Measurements from ENCODE around the gene PHC2.
A peak's percentile ranks its signal among the peaks of the same experiment; 100 is the strongest.
"Not testable (repeated sequence)": the region's sequence is repeated elsewhere in the genome, so short reads cannot be mapped to it uniquely, and the experiment has no call there.

Gene PHC2

DNA sequence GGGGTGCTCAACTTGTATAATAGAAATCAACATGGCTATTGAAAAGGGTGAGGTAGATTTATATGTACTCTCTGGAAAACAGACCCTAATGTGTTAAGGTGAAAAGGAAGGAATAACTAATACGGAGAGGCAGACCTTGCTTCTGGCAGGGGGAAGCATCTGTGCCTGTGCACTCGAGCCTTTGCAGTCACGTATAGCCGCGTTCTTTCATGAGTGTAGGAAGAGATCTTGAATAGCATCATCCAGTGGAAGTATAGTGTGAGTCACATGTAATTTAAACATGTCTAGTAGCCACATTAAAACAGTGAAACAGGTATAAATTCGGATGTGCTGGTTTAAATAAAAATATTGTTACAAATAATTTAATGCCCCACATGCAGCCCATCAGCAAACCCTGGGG lies 112.9 kb downstream of the PHC2 start:
- no peaks in the 10 kb centered on the region for H3K36me3 Mint-ChIP-seq (ENCODE audit: low read depth)
- no peak overlapping the region for H3K27ac Mint-ChIP-seq
- H3K9me3 Mint-ChIP-seq = no peaks in the 10 kb centered on the region
- no peak overlapping the region for H3K4me3 Mint-ChIP-seq
- H3K4me1 Mint-ChIP-seq (ENCODE audit: low read depth) = peaks cover 4% of the 10 kb centered on the region
- peaks cover 6% of the 10 kb centered on the region for H3K27me3 Mint-ChIP-seq (ENCODE audit: low read depth)

DNA sequence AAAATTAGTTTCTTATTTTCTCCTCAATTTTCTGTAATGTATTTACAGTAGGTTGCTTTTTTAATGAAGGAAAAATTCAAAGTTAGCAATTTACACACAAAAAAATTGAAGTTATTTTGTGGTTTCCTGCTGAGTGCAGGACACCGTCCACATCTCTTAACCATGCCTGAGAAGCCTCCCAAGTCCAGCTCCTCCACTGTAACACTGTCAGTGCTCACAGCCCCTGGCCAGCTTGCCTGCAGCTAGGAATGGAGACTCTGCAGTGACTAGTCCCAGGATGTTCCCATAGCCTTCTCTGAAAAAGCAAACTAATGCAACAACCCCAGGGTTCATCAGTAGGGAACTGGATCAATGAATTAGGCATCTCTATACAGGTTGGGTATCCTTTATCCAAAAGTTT lies 113.5 kb downstream of the PHC2 start:
- Mint-ChIP-seq H3K27ac (no peak overlapping the region), H3K4me1 (ENCODE audit: low read depth) (peaks cover 4% of the 10 kb centered on the region), H3K4me3 (no peak overlapping the region), H3K9me3 (no peaks in the 10 kb centered on the region), H3K27me3 (ENCODE audit: low read depth) (peaks cover 6% of the 10 kb centered on the region), H3K36me3 (ENCODE audit: low read depth) (no peaks in the 10 kb centered on the region)

DNA sequence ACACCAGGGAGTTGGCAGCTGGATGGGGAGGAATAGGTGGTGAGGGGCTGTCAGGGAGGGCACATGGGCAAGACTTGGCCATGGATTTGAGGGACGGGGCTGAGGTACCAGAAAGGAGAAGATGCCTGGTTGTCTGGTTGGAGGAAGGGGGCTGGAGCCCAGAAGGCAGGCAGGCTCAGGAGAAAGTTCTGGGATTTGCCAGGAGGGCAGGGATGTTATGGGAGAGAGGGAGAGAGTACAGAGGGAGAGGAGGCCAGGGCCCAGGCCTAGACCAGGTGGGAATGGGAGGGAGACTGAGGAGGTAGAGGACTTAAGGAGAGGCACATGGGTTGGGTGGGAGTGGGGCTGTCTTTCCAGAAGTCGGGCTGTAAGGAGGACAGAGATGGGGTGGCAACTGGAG lies 114.3 kb downstream of the PHC2 start:
- H3K36me3 Mint-ChIP-seq (ENCODE audit: low read depth) = no peaks in the 10 kb centered on the region
- no peaks in the 10 kb centered on the region for H3K9me3 Mint-ChIP-seq
- no peak overlapping the region for H3K27ac Mint-ChIP-seq
- peaks cover 4% of the 10 kb centered on the region for H3K4me1 Mint-ChIP-seq (ENCODE audit: low read depth)
- no peak overlapping the region for H3K4me3 Mint-ChIP-seq
- H3K27me3 Mint-ChIP-seq (ENCODE audit: low read depth) = peaks cover 6% of the 10 kb centered on the region

DNA sequence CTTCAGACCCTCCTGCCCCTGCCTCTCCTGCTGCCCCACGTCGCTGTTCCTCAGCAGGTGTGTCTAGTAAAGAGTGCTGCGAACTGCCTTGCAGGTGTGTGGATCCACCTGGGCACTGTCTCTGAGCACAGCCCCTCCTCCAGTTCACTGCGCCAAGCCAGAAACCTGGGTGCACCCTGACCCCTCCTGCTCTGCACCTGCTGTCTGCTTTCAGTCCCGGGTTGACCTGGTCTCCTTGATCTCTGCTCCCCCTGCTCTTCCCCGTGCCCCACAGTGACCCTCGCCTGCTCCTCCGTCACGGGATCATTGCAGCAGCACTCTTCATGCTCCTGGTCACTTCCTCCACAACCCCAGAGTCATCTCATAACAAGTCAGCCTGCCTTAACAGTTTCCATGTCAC lies 116.5 kb downstream of the PHC2 start:
- H3K4me3 Mint-ChIP-seq = no peak overlapping the region
- peaks cover 10% of the 10 kb centered on the region for H3K27me3 Mint-ChIP-seq (ENCODE audit: low read depth)
- H3K36me3 Mint-ChIP-seq (ENCODE audit: low read depth) = no peaks in the 10 kb centered on the region
- H3K9me3 Mint-ChIP-seq = no peaks in the 10 kb centered on the region
- H3K4me1 Mint-ChIP-seq (ENCODE audit: low read depth) = peaks cover 4% of the 10 kb centered on the region
- H3K27ac Mint-ChIP-seq = no peak overlapping the region

DNA sequence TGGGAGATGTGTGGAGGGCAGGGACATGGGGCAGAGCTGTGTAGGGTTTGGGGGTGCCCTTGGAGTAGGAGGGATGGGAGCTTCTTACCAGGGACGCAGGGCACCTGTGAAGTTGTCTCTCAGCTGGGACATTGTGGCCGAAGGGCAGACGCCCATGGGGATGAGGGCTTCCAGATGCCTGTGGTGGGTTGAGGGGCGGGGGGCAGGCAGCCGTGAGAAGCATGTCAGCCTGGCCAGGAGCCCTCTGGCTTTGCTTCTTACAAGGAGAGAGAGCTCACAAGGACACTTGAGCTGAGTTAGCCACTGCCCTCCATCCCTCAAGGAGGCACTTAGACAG lies 118.5 kb downstream of the PHC2 start:
- no peaks in the 10 kb centered on the region for H3K9me3 Mint-ChIP-seq
- H3K27me3 Mint-ChIP-seq (ENCODE audit: low read depth) = peaks cover 8% of the 10 kb centered on the region
- peaks cover 1% of the 10 kb centered on the region for H3K36me3 Mint-ChIP-seq (ENCODE audit: low read depth)
- no peak overlapping the region for H3K27ac Mint-ChIP-seq
- no peak overlapping the region for H3K4me3 Mint-ChIP-seq
- peaks cover 4% of the 10 kb centered on the region for H3K4me1 Mint-ChIP-seq (ENCODE audit: low read depth)

DNA sequence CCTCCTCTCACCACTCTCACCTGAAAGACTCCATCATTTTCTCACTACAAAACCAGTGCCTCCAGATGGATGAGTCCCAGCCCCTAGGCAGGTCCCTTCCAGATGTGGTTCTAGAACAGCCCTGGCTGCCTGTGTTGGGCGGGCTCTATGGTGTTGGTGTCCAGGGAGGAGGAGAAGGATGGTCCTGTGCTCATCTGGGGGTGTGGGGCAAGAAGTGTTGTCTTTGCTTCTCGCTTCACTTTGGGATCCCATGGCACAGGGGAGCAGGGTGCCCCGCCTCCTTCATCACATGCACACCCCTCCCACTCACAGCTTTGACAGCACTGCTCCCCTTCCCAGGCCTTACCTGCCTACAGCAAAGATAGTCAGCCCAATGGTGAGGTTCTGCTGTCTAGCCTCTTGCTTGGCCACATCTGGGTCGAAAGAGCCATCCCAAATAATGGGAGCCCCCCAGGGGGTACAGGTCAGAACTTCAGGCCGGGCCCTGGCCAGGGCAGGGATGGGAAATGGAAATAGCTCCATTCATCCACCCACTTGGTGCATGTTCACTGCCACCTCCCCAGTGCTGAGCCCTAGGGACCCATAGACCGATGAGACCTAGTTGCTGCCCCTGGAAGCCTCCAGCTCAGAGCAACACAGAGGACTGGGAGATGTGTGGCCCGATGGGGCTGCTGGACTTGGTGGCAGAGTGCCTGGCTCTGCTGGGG lies 119.0 kb downstream of the PHC2 start:
- H3K27me3 Mint-ChIP-seq (ENCODE audit: low read depth) = peaks cover 8% of the 10 kb centered on the region
- no peak overlapping the region for H3K4me3 Mint-ChIP-seq

DNA sequence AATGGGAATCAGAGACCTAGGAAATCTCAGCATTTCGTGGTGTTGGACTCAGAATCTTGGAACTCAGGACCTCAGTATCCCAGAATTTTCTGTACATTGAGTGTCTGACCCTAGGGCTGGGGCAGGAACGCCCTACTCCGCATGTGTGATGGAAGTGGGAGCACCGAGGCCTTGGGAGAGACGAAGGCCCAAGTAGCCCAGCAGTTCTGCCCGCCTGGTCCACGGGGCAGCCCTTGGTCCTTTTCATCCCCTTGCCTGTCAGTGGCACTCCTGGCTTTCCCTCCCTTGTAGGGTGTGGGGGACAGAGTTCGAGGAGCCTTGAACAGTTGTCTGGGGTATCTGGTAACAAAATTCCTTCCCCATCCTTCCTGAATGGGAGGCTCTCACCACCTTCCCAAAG lies 120.2 kb downstream of the PHC2 start:
- Mint-ChIP-seq H3K27me3 (ENCODE audit: low read depth) (peaks cover 16% of the 10 kb centered on the region), H3K9me3 (no peaks in the 10 kb centered on the region), H3K4me1 (ENCODE audit: low read depth) (peaks cover 2% of the 10 kb centered on the region), H3K27ac (no peak overlapping the region), H3K4me3 (no peak overlapping the region), H3K36me3 (ENCODE audit: low read depth) (peaks cover 3% of the 10 kb centered on the region)

More for the DNA sequence above, 119.0 kb downstream of the PHC2 start:
- Mint-ChIP-seq H3K27ac (no peak overlapping the region), H3K36me3 (ENCODE audit: low read depth) (peaks cover 1% of the 10 kb centered on the region), H3K9me3 (no peaks in the 10 kb centered on the region), H3K4me1 (ENCODE audit: low read depth) (peaks cover 4% of the 10 kb centered on the region)

DNA sequence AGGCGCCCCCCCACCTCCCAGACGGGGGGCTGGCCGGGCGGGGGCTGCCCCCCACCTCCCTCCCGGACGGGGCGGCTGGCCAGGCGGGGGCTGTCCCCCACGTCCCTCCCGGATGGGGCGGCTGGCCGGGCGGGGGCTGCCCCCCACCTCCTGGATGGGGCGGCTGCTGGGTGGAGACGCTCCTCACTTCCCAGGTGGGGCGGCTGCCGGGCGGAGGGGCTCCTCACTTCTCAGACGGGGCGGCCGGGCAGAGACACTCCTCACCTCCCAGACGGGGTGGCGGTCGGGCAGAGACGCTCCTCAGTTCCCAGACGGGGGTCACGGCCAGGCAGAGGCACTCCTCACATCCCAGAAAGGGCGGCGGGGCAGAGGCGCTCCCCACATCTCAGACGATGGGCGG lies 121.5 kb downstream of the PHC2 start:
- H3K9me3 Mint-ChIP-seq; H3K4me1 Mint-ChIP-seq (ENCODE audit: low read depth); H3K4me3 Mint-ChIP-seq; H3K27ac Mint-ChIP-seq; H3K36me3 Mint-ChIP-seq (ENCODE audit: low read depth): not testable (repeated sequence)
- peaks cover 27% of the 10 kb centered on the region for H3K27me3 Mint-ChIP-seq (ENCODE audit: low read depth)

DNA sequence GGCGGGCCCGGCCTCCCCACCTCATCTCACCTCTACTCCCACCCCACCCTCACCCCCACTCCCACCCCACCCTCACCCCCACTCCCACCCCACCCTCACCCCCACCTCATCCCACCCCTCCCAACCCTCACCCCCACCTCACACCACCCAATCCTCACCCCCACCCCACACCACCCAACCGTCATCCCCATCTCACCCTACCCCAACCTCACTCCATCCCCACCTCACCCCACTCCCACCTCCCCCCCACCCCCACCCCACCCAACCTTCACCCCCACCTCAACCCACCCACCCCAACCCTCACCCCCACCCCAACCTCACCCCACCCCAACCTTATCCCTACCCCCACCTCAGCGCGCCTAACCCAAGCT lies 123.4 kb downstream of the PHC2 start:
- Mint-ChIP-seq H3K4me3 (no peak overlapping the region), H3K9me3 (peaks cover under 1% of the 10 kb centered on the region), H3K4me1 (ENCODE audit: low read depth) (peaks cover 16% of the 10 kb centered on the region), H3K27me3 (ENCODE audit: low read depth) (peaks cover 27% of the 10 kb centered on the region), H3K36me3 (ENCODE audit: low read depth) (peaks cover 10% of the 10 kb centered on the region), H3K27ac (no peak overlapping the region)

DNA sequence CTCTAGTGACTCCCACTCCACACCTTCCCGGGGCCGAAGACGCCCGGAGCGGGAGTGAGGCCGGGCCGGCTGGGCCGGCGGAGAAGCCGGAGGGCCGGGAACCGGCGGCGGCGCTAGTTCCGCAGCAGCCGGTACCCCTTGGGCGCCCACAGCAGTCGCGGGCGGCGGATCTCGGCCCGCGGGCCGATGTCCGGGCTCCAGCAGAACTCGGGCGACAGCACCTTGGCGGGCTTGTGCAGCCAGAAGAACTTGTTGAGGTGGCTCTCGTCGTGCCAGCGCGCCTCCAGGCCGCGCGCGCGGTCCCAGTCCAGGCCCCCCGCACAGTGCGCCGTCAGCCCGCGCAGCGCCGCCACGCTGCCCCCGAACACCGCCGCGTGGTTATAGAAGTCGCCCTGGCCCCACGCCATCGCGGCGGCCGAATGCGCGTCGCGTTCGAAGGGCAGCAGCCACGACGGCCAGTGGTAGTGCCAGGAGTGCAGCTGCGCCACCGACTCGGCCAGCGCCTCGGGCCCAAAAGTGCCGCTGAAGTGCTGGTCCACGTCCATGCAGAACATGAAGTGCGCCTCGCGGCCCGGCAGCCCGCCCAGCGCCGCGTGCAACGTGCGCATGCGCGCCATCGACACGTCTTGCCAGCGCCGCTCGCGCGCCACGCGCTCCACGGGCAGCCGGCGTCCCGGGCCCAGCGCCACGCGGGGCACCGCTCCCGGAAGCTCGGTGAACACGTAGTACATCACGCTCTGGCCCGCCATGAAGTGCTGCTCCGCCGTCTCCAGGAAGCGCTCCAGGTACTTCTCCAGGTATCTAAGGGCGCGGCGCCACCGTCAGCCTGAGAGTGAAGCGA lies 124.0 kb downstream of the PHC2 start:
- peaks cover 7% of the 10 kb centered on the region for H3K9me3 Mint-ChIP-seq
- peaks cover 10% of the 10 kb centered on the region for H3K36me3 Mint-ChIP-seq (ENCODE audit: low read depth)
- H3K4me1 Mint-ChIP-seq (ENCODE audit: low read depth) = peaks cover 22% of the 10 kb centered on the region
- no peak overlapping the region for H3K27ac Mint-ChIP-seq
- H3K27me3 Mint-ChIP-seq (ENCODE audit: low read depth) = peaks cover 27% of the 10 kb centered on the region
- no peak overlapping the region for H3K4me3 Mint-ChIP-seq

DNA sequence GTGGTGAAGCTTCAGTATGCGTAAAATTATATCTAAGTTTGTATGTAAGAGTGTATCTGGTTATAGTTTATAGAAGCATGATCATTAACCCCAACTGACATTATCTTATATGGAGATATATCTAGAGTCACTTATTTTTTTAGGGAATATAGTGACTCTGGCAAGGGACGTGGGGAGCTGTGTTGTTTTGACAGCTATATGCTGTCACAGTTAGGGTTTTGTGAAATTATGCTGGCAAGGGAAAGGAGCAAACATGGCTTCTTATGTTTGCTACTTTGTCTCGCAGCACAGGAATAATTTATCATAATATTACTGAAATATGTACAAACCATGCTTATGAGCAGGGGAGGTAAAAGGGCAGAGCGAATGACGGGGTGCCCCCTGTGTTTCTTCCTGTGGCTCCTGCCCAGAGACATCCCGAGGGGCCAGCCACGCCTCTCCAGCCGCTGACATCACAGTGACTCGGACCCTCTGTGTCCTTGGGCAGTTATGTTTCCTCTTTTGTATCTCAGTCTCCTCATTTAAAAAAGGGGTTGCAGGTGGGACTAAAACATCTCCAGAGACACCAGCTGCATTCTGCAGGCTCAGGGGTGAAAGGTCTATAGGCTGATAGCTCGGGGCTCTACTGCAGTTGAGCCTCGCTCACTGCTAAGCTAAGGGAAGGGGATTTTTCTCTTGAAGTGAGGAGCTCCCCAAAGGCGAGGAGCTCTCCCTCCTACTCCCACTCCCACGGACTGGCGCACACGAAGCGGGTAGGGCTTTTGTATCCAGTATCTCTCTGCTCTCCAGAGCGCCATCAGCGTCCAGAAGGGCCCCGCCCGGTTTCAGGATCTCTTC lies 124.9 kb downstream of the PHC2 start:
- H3K4me3 Mint-ChIP-seq = no peak overlapping the region
- peaks cover 10% of the 10 kb centered on the region for H3K36me3 Mint-ChIP-seq (ENCODE audit: low read depth)
- peaks cover 27% of the 10 kb centered on the region for H3K4me1 Mint-ChIP-seq (ENCODE audit: low read depth)
- peaks cover 27% of the 10 kb centered on the region for H3K27me3 Mint-ChIP-seq (ENCODE audit: low read depth)
- no peak overlapping the region for H3K27ac Mint-ChIP-seq
- peaks cover 8% of the 10 kb centered on the region for H3K9me3 Mint-ChIP-seq

DNA sequence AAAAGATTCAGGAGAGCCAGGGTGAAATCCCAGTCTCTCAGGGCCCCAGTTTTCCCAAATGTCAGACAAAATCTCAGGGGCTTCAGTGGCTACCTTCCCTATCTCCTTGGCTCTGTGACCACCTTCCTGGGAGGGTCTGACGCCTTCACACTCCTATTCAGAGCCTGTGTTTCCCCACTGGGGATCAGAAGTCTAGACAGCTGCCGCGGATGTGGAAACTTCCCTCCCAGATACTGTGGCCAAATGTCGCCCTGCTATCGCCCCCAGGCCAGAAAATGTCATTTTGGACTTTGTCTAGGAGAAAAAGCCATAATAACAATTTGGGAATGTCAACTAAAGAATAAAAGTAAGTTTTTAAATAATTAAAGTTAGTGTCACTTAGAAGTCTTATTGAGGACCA lies 125.9 kb downstream of the PHC2 start:
- Mint-ChIP-seq H3K4me3 (no peak overlapping the region), H3K36me3 (ENCODE audit: low read depth) (peaks cover 10% of the 10 kb centered on the region), H3K27me3 (ENCODE audit: low read depth) (peaks cover 23% of the 10 kb centered on the region), H3K4me1 (ENCODE audit: low read depth) (peaks cover 27% of the 10 kb centered on the region), H3K27ac (no peak overlapping the region), H3K9me3 (peaks cover 8% of the 10 kb centered on the region)

DNA sequence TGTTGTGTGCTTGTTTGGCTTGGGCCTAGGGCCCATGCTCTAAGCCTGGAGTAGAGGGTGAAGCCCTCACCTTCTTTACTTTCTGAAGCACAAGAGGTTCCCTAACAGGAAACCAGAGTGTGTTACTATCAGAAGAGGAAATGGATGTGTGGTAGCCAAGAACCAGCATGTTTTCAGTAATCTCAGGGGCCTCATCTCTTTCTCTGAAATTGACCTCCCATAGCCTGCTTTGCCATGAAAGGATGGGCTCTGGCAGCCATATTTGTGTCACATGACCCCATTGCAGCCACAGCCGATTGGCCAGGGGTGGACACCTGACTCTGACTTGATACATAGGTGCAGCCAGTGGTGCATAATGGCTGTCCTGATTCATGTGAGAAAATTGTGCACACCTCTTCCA lies 128.6 kb downstream of the PHC2 start:
- Mint-ChIP-seq H3K4me1 (ENCODE audit: low read depth) (peaks cover 34% of the 10 kb centered on the region), H3K9me3 (peaks cover 8% of the 10 kb centered on the region), H3K4me3 (peak overlapping the region; percentile 35), H3K27me3 (ENCODE audit: low read depth) (peaks cover 19% of the 10 kb centered on the region), H3K36me3 (ENCODE audit: low read depth) (peaks cover 9% of the 10 kb centered on the region), H3K27ac (peak overlapping the region; percentile 72)

DNA sequence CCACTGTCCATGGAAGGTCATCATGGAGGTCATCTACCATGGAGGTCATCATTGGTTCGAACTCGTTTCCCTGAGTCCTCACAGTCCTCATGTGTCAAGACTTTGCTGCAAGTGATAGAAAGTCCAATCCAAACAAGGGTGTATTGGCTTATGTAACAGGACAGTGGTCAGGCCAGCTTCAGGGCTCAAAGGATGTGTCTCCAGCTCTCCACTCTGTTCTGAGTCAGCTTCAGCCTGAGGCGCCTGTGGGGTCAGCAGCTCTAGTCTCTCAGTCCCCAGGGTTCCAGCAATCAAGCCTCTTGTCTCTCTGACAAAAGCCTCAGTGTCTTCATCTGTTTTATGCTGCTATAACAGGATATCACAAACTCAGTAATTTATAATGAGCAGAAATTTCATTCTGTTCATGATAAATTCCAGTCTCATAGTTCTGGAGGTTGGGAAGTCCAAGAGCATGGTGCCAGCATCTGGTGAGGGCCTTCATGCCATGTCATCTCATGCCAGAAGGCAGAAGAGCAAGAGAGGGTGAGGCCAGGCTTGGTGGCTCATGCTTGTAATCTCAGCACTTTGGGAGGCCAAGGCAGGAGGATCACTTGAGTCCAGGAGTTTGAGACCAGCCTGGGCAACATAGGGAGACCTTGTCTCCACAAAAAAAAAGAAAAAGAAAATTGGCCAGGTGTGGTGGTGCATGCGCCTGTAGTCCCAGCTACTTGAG lies 129.5 kb downstream of the PHC2 start:
- Mint-ChIP-seq H3K9me3 (peaks cover 8% of the 10 kb centered on the region), H3K27ac (peak overlapping the region; percentile 5), H3K4me3 (no peak overlapping the region), H3K27me3 (ENCODE audit: low read depth) (peaks cover 18% of the 10 kb centered on the region), H3K4me1 (ENCODE audit: low read depth) (peaks cover 34% of the 10 kb centered on the region), H3K36me3 (ENCODE audit: low read depth) (peaks cover 9% of the 10 kb centered on the region)
